ENCODE measurements around the gene FNTB. TPM values are rescaled to one million over a fixed set of nuclear protein-coding genes. Genes with fewer than 3 reads are reported as not detected.

FNTB gene
- total and polyA plus RNA-seq, 2 experiments from 2014 or later = 8.6 to 12.5 TPM

- TF ChIP-seq ZNF462 (CRISPR knock-in tag; IDR thresholded peaks at IDR 0.05) = no peak
- no peak for TF ChIP-seq ETS1 (IDR thresholded peaks at IDR 0.05)
- no peak for TF ChIP-seq ZNF331 (CRISPR knock-in tag; IDR thresholded peaks at IDR 0.05; ENCODE audit: low read depth)
- no peak for TF ChIP-seq ZNF114 (CRISPR knock-in tag; IDR thresholded peaks at IDR 0.05)
- no peak for TF ChIP-seq POLR2AphosphoS5 (IDR thresholded peaks at IDR 0.05; ENCODE audit: low read depth)
- no peak for TF ChIP-seq CREB1 (CRISPR knock-in tag; IDR thresholded peaks at IDR 0.05; ENCODE audit: low read depth)
- TF ChIP-seq JUNB (IDR thresholded peaks at IDR 0.05; ENCODE audit: unreplicated experiment) = no peak
- no peak for TF ChIP-seq STAT1 (IDR thresholded peaks at IDR 0.05; ENCODE audit: unreplicated experiment)
- no peak for TF ChIP-seq EZH2 (IDR thresholded peaks at IDR 0.05; ENCODE audit: low read depth, unreplicated experiment)
Measured at GRCh38 chr14:64971943-64972791, 14.5 kb upstream of the FNTB start, which contains the start of gene RAB15 (continued).

Measured in GM23338 (cell line).